ENCODE measurements around the gene DNAJB5. TPM values are rescaled to one million over a fixed set of nuclear protein-coding genes. Genes with fewer than 3 reads are reported as not detected.

The DNAJB5 gene
- total RNA-seq, 1 donor from 2014 or later: 28.7 TPM

- Mint-ChIP-seq H3K4me3 (no peak overlapping the region), H3K27me3 (ENCODE audit: low read depth) (no peaks in the 10 kb centered on the region), H3K27ac (ENCODE audit: unreplicated experiment) (no peak overlapping the region), H3K36me3 (ENCODE audit: low read depth) (peaks cover 3% of the 10 kb centered on the region), H3K9me3 (no peaks in the 10 kb centered on the region), H3K4me1 (no peaks in the 10 kb centered on the region)
- no peak for TF ChIP-seq CTCF (conservative IDR thresholded peaks at IDR 0.05)
- no peak for DNase-seq (ENCODE audit: low read depth, low spot score)
Measured at GRCh38 chr9:35033101-35033500, 43.6 kb downstream of the DNAJB5 start.

DNA sequence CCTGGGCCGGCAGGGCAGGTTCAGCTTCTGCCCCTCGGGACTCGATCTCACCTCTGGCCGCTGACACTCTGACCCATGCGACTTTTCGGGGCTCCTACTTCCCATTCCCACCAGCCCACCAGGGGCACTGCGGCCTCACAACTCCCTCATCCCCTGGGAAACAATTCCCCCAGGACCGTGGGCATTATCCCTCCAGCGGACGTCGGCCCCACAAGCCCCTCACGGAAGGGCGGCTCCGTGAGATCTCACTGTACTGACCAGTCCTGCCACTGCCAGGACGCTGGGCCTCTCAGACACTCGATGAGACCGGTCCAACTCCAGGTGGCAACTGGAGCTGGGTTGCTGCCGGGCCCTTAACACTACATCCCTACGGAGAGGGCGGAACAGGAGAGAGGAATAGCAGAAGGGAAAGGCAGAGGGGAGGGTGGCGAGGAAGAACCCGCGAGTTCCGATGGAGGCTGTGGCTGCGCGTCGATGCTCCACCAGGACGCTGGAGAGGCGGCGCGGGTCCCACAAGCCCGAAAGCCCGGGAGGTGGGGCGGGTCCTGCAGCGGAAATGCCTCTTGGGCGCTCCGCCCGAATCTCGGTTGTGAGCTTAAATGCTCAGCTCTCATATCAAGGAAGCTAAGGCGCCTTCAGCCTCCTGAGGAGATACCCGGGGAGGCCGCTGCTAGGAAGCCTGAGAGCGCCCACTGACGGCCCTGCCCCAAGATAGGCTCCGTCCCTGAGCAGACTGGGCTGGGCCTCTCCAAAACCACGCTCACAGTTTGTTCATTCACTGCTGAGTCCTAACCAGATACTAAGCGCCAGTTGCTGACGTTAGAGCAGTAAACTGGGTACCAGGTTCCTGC, 46.5 kb downstream of the DNAJB5 start:
- TF ChIP-seq CTCF (conservative IDR thresholded peaks at IDR 0.05): no peak
- H3K4me3 Mint-ChIP-seq: no peak overlapping the region
- H3K9me3 Mint-ChIP-seq: peaks cover 3% of the 10 kb centered on the region
- H3K36me3 Mint-ChIP-seq (ENCODE audit: low read depth): peaks cover 11% of the 10 kb centered on the region
- H3K4me1 Mint-ChIP-seq: no peaks in the 10 kb centered on the region
- DNase-seq (ENCODE audit: low read depth, low spot score): no peak
- no peaks in the 10 kb centered on the region for H3K27me3 Mint-ChIP-seq (ENCODE audit: low read depth)
- no peak overlapping the region for H3K27ac Mint-ChIP-seq (ENCODE audit: unreplicated experiment)

DNA sequence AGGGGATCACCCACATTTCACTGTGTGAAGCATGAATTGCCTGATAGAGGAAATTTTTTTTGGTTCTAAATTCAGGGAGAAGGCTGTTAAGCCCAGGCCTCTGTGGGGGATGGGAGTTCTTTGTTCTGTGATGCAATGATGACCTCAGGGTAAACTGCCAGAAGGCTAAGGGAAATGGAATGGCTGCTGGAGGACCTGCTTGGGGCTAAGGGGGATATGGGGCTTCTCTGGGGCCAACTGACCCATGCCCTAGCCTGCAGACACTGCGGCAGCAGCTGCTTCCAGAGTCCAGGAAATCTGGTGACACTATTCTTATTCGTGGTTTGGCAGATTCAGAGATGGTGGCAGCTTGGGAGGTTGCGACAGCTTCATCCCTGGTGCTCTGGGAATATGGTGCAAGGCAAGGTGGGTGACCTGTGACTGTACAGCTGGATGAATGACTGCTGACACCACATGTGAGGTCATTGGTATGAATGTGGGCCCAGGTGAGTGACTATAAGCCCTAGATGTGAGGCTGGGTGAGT, 52.6 kb downstream of the DNAJB5 start:
- Mint-ChIP-seq H3K36me3 (ENCODE audit: low read depth) (peaks cover 30% of the 10 kb centered on the region), H3K27ac (ENCODE audit: unreplicated experiment) (peak overlapping the region; percentile 67), H3K9me3 (peaks cover 3% of the 10 kb centered on the region), H3K27me3 (ENCODE audit: low read depth) (no peaks in the 10 kb centered on the region), H3K4me1 (peaks cover 16% of the 10 kb centered on the region), H3K4me3 (no peak overlapping the region)
- DNase-seq (ENCODE audit: low read depth, low spot score): no peak
- TF ChIP-seq CTCF (conservative IDR thresholded peaks at IDR 0.05): no peak

- no peak overlapping the region for H3K4me3 Mint-ChIP-seq
- DNase-seq (ENCODE audit: low read depth, low spot score): no peak
- peaks cover 3% of the 10 kb centered on the region for H3K9me3 Mint-ChIP-seq
- peaks cover 16% of the 10 kb centered on the region for H3K4me1 Mint-ChIP-seq
- no peak overlapping the region for H3K27ac Mint-ChIP-seq (ENCODE audit: unreplicated experiment)
- no peaks in the 10 kb centered on the region for H3K27me3 Mint-ChIP-seq (ENCODE audit: low read depth)
- peaks cover 30% of the 10 kb centered on the region for H3K36me3 Mint-ChIP-seq (ENCODE audit: low read depth)
- TF ChIP-seq CTCF (conservative IDR thresholded peaks at IDR 0.05): no peak
Measured at GRCh38 chr9:35042891-35043545, 53.5 kb downstream of the DNAJB5 start.

- Mint-ChIP-seq H3K9me3 (peaks cover 3% of the 10 kb centered on the region), H3K36me3 (ENCODE audit: low read depth) (peaks cover 37% of the 10 kb centered on the region), H3K27me3 (ENCODE audit: low read depth) (no peaks in the 10 kb centered on the region), H3K4me1 (peaks cover 16% of the 10 kb centered on the region), H3K27ac (ENCODE audit: unreplicated experiment) (no peak overlapping the region), H3K4me3 (no peak overlapping the region)
- no peak for TF ChIP-seq CTCF (conservative IDR thresholded peaks at IDR 0.05)
- DNase-seq (ENCODE audit: low read depth, low spot score): no peak
Measured at GRCh38 chr9:35044071-35044470, 54.5 kb downstream of the DNAJB5 start.

Other genes starting within 250 kb of the DNAJB5 start
- gene PHF24, start 31.5 kb upstream of the DNAJB5 start, total RNA-seq: 0.63 and 1.2 TPM in 2 replicates
- 368 and 374 TPM in 2 replicates for gene VCP, start 82.9 kb downstream of the DNAJB5 start, total RNA-seq
- gene FANCG, start 90.2 kb downstream of the DNAJB5 start, total RNA-seq: 115 and 126 TPM in 2 replicates
- 24.3 and 28.3 TPM in 2 replicates for gene PIGO, start 106.8 kb downstream of the DNAJB5 start, total RNA-seq
- gene STOML2, start 113.4 kb downstream of the DNAJB5 start, total RNA-seq: 184 and 186 TPM in 2 replicates
- 12.2 and 15.2 TPM in 2 replicates for gene ATOSB, start 126.1 kb downstream of the DNAJB5 start, total RNA-seq
- gene UNC13B, start 172.3 kb downstream of the DNAJB5 start, total RNA-seq: 56.9 and 58.0 TPM in 2 replicates

All from neural crest cell (in vitro differentiated cells).